Loucy (cell line): ENCODE results near the gene PHKA1.
A peak's percentile ranks its signal among the peaks of the same experiment; 100 is the strongest.
"Not testable (repeated sequence)": the region's sequence is repeated elsewhere in the genome, so short reads cannot be mapped to it uniquely, and the experiment has no call there.

Source experiments
- H2AFZ ChIP-seq: fragments of 200-600 bp; sonication (generic); 2 replicates; pipeline ENCODE4 v1.6.0; 2016; ENCODE audit warnings: antibody characterized with exemption, mild to moderate bottlenecking, low read length, moderate library complexity
- H3F3A ChIP-seq: fragments of 200-600 bp; 2 replicates; pipeline ENCODE4 v1.6.0; 2016; ENCODE audit warnings: antibody characterized with exemption, low read depth, mild to moderate bottlenecking
- H3K27me3 ChIP-seq: fragments of 200-600 bp; sonication (generic); 2 replicates; pipeline ENCODE4 v1.6.1; 2014; ENCODE audit warnings: low read length, mild to moderate bottlenecking; ENCODE audit not compliant: insufficient read depth, poor library complexity, severe bottlenecking
- H3K36me3 ChIP-seq: fragments of 200-600 bp; sonication (generic); 2 replicates; pipeline ENCODE4 v1.6.1; 2016; ENCODE audit warnings: low read length; ENCODE audit not compliant: insufficient read depth
- H3K4me1 ChIP-seq: fragments of 200-600 bp; sonication (generic); 2 replicates; pipeline ENCODE4 v1.5.1; 2014; ENCODE audit warnings: low read length, mild to moderate bottlenecking; ENCODE audit not compliant: insufficient read depth, poor library complexity, severe bottlenecking
- H3K4me2 ChIP-seq: fragments of 200-600 bp; sonication (generic); 2 replicates; pipeline ENCODE4 v1.6.0; 2014; ENCODE audit warnings: antibody characterized with exemption, low read length, low read depth, mild to moderate bottlenecking; ENCODE audit not compliant: poor library complexity, severe bottlenecking
- H3K4me3 ChIP-seq: fragments of 200-600 bp; sonication (generic); 2 replicates; pipeline ENCODE4 v1.5.1; 2014; ENCODE audit warnings: low read length, mild to moderate bottlenecking, mixed read lengths; ENCODE audit not compliant: poor library complexity, severe bottlenecking
- H3K79me2 ChIP-seq: fragments of 200-600 bp; sonication (generic); 2 replicates; pipeline ENCODE4 v1.6.1; 2014; ENCODE audit warnings: low read length; ENCODE audit not compliant: insufficient read depth
- H3K9ac ChIP-seq: fragments of 200-600 bp; sonication (generic); 2 replicates; pipeline ENCODE4 v1.6.0; 2014; ENCODE audit warnings: mild to moderate bottlenecking, low read depth, low read length, moderate library complexity; ENCODE audit not compliant: poor library complexity, severe bottlenecking
- H3K9me2 ChIP-seq: fragments of 200-600 bp; sonication (generic); replicated peaks from 2 replicates; pipeline ENCODE4 v1.6.1; 2016; ENCODE audit warnings: low read depth, low read length, mixed read lengths
- H3K9me3 ChIP-seq: fragments of 200-600 bp; sonication (generic); 2 replicates; pipeline ENCODE4 v1.6.1; 2014; ENCODE audit warnings: mild to moderate bottlenecking, antibody characterized with exemption, low read length, low read depth; ENCODE audit not compliant: insufficient read depth
- H4K20me1 ChIP-seq: fragments of 200-600 bp; sonication (generic); 2 replicates; pipeline ENCODE4 v1.6.0; 2014; ENCODE audit warnings: antibody characterized with exemption, low read length, mild to moderate bottlenecking; ENCODE audit not compliant: insufficient read depth, poor library complexity, severe bottlenecking
- CTCF ChIP-seq: fragments of 200-600 bp; sonication (generic); conservative IDR thresholded peaks from 2 replicates; pipeline ENCODE4 v1.5.1; 2014; ENCODE audit warnings: mild to moderate bottlenecking, antibody characterized with exemption, low read length
- EZH2phosphoT487 ChIP-seq: fragments of 200-600 bp; IDR thresholded peaks from 2 replicates; pipeline ENCODE4 v1.6.1; 2018; ENCODE audit warnings: antibody characterized with exemption, mild to moderate bottlenecking, moderate library complexity, borderline replicate concordance

Gene PHKA1

DNA sequence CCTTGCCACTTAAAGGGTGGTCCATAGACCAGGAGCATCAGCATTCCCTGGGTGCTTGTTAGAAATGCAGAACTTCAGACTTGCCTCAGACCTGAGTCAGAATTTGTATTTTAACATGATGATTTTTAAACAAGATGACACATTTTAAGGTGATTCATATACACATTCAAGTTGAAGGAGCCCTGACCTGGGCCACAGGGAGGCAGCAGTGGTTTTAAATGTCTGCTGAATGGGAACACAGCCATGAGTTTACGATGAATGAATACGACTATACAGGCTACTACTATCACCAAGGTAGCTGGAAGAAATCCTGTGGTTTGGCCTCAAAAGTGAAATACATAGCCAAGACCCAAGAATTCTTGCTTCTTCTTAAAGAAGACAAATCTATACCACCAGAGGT, 144.3 kb downstream of the PHKA1 start:
- H3F3A ChIP-seq, result no peaks in the 10 kb centered on the region
- no peaks in the 10 kb centered on the region for H3K9me2 ChIP-seq
- no peaks in the 10 kb centered on the region for H3K9me3 ChIP-seq
- H3K9ac ChIP-seq, result no peak overlapping the region
- no peak for TF ChIP-seq EZH2phosphoT487
- TF ChIP-seq CTCF, result peak; percentile 31
- H4K20me1 ChIP-seq, result no peaks in the 10 kb centered on the region
- H3K79me2 ChIP-seq, result peaks cover 17% of the 10 kb centered on the region
- peaks cover 5% of the 10 kb centered on the region for H3K4me1 ChIP-seq
- peaks cover 23% of the 10 kb centered on the region; the same call in 1 of the 2 replicates for H3K36me3 ChIP-seq
- H2AFZ ChIP-seq, result no peak overlapping the region
- no peaks in the 10 kb centered on the region for H3K27me3 ChIP-seq
- peak overlapping the region; percentile 16 for H3K4me2 ChIP-seq
- H3K4me3 ChIP-seq, result no peak overlapping the region

GRCh38 chrX:72568406-72569092, 145.6 kb downstream of the PHKA1 start:
- Histone ChIP-seq H3K79me2 (peaks cover 17% of the 10 kb centered on the region), H3K4me3 (no peak overlapping the region), H3K27me3 (no peaks in the 10 kb centered on the region), H3K4me2 (no peak overlapping the region), H3K4me1 (peaks cover 5% of the 10 kb centered on the region), H3K36me3 (peaks cover 26% of the 10 kb centered on the region; the same call in 1 of the 2 replicates), H2AFZ (no peak overlapping the region), H3K9me3 (no peaks in the 10 kb centered on the region), H3K9ac (no peak overlapping the region), H3K9me2 (no peaks in the 10 kb centered on the region), H4K20me1 (no peaks in the 10 kb centered on the region), H3F3A (no peaks in the 10 kb centered on the region)
- no peak for TF ChIP-seq EZH2phosphoT487
- TF ChIP-seq CTCF, result no peak

DNA sequence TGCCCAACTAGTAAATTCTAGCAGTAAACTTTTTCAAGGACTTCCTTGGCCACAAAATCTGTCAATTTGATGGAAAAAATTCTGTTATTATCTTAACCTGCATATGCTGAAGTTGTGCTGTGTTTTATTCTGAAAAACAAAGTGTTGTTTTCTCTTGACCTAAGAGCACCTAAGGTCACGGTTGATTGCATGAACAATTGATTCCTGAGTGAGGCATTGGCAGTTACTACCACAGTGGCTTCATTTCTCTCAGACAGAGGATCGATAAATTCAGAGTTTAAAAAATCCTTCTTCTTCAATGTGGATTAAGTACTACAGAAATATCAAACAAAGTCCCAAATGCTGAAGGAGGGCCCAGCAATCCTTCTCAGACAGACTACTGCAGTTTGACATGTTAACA, 147.7 kb downstream of the PHKA1 start:
- Histone ChIP-seq H3K9ac (no peak overlapping the region), H3K4me2 (no peak overlapping the region), H3K79me2 (peaks cover 8% of the 10 kb centered on the region; the same call in 1 of the 2 replicates), H3K4me1 (no peaks in the 10 kb centered on the region), H3F3A (no peaks in the 10 kb centered on the region), H3K4me3 (no peak overlapping the region), H4K20me1 (no peaks in the 10 kb centered on the region), H3K36me3 (peaks cover 26% of the 10 kb centered on the region; the same call in 1 of the 2 replicates), H3K9me2 (no peaks in the 10 kb centered on the region), H3K27me3 (no peaks in the 10 kb centered on the region), H3K9me3 (no peaks in the 10 kb centered on the region), H2AFZ (no peak overlapping the region)
- TF ChIP-seq CTCF (no peak), EZH2phosphoT487 (no peak)

- not testable (repeated sequence) for H3K79me2 ChIP-seq, H3F3A ChIP-seq, H3K27me3 ChIP-seq, H3K9me3 ChIP-seq, H3K9ac ChIP-seq, H3K36me3 ChIP-seq, H3K4me2 ChIP-seq, H3K9me2 ChIP-seq, H2AFZ ChIP-seq, H3K4me1 ChIP-seq, H3K4me3 ChIP-seq, H4K20me1 ChIP-seq
These were observed 154.5 kb downstream of the PHKA1 start for GRCh38 chrX:72559655-72560054.
